ENCODE measurements around the gene PIK3R1.

PIK3R1 gene

GRCh38 chr5:68243681-68244080 is 28.1 kb downstream of the PIK3R1 start:
- TF ChIP-seq CTCF (IDR thresholded peaks at IDR 0.05; ENCODE audit: low read depth, low read length, missing control alignments), result no peak
- H3K4me3 ChIP-seq (ENCODE audit: low read depth, low read length), result no peak overlapping the region
- H3K27ac ChIP-seq, result peak overlapping the region; percentile 53
- in situ Hi-C loops (cut with HindIII; ENCODE audit: low pct_ligation_motif_present, low sequenced_read_pairs), result no loop called here
- H3K36me3 ChIP-seq (replicated peaks), result no peaks in the 10 kb centered on the region
- no peak for DNase-seq
- H3K27me3 ChIP-seq (replicated peaks), result no peaks in the 10 kb centered on the region

- no peak for TF ChIP-seq CTCF (IDR thresholded peaks at IDR 0.05; ENCODE audit: low read depth, low read length, missing control alignments)
- DNase-seq, result no peak
- Histone ChIP-seq H3K4me3 (ENCODE audit: low read depth, low read length) (no peak overlapping the region), H3K36me3 (replicated peaks) (no peaks in the 10 kb centered on the region), H3K27ac (no peak overlapping the region), H3K27me3 (replicated peaks) (no peaks in the 10 kb centered on the region)
- in situ Hi-C loops (cut with HindIII; ENCODE audit: low pct_ligation_motif_present, low sequenced_read_pairs), result no loop called here
Measured at GRCh38 chr5:68245319-68245718, 29.8 kb downstream of the PIK3R1 start.

GRCh38 chr5:68246802-68247201 is 31.2 kb downstream of the PIK3R1 start:
- Histone ChIP-seq H3K4me3 (ENCODE audit: low read depth, low read length) (no peak overlapping the region), H3K27ac (no peak overlapping the region), H3K36me3 (replicated peaks) (no peaks in the 10 kb centered on the region), H3K27me3 (replicated peaks) (no peaks in the 10 kb centered on the region)
- in situ Hi-C loops (cut with HindIII; ENCODE audit: low pct_ligation_motif_present, low sequenced_read_pairs), result no loop called here
- no peak for DNase-seq
- no peak for TF ChIP-seq CTCF (IDR thresholded peaks at IDR 0.05; ENCODE audit: low read depth, low read length, missing control alignments)

DNA sequence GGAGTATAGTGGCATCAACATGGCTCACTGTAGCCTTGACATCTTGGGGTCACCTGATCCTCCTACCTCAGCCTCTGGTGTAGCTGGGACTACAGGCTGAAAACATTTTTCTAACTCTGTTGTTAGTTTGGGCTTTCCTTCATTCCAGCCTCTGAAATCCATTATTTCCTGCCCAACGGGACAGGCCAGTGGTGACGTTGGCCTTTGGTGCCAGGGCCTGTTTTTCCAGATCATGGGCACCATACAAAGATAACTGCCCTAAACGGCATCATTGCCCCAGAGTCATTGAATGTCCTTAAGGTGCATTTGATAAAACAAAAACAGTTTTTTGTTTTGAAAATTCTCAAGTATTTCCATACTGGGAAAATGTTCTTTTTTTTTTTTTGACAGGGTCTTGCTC is 32.1 kb downstream of the PIK3R1 start:
- in situ Hi-C loops (cut with HindIII; ENCODE audit: low pct_ligation_motif_present, low sequenced_read_pairs), result no loop called here
- TF ChIP-seq CTCF (IDR thresholded peaks at IDR 0.05; ENCODE audit: low read depth, low read length, missing control alignments), result no peak
- Histone ChIP-seq H3K36me3 (replicated peaks) (no peaks in the 10 kb centered on the region), H3K27me3 (replicated peaks) (no peaks in the 10 kb centered on the region), H3K4me3 (ENCODE audit: low read depth, low read length) (no peak overlapping the region), H3K27ac (no peak overlapping the region)
- no peak for DNase-seq

GRCh38 chr5:68248896-68249295 is 33.3 kb downstream of the PIK3R1 start:
- no peak overlapping the region for H3K4me3 ChIP-seq (ENCODE audit: low read depth, low read length)
- H3K36me3 ChIP-seq (replicated peaks), result no peaks in the 10 kb centered on the region
- no peak for TF ChIP-seq CTCF (IDR thresholded peaks at IDR 0.05; ENCODE audit: low read depth, low read length, missing control alignments)
- in situ Hi-C loops (cut with HindIII; ENCODE audit: low pct_ligation_motif_present, low sequenced_read_pairs), result no loop called here
- DNase-seq, result no peak
- H3K27ac ChIP-seq, result no peak overlapping the region
- H3K27me3 ChIP-seq (replicated peaks), result no peaks in the 10 kb centered on the region

- no peaks in the 10 kb centered on the region for H3K36me3 ChIP-seq (replicated peaks)
- no peaks in the 10 kb centered on the region for H3K27me3 ChIP-seq (replicated peaks)
- in situ Hi-C loops (cut with HindIII; ENCODE audit: low pct_ligation_motif_present, low sequenced_read_pairs), result no loop called here
- H3K4me3 ChIP-seq (ENCODE audit: low read depth, low read length), result no peak overlapping the region
- no peak for DNase-seq
- TF ChIP-seq CTCF (IDR thresholded peaks at IDR 0.05; ENCODE audit: low read depth, low read length, missing control alignments), result no peak
- H3K27ac ChIP-seq, result no peak overlapping the region
Measured at GRCh38 chr5:68249520-68249919, 34.0 kb downstream of the PIK3R1 start.

All from brain microvascular endothelial cell (primary cell).